GM15510 (cell line): ENCODE results near the gene RCOR3.

Experiments
- POLR2A ChIP-seq: IDR thresholded peaks from 3 replicates; pipeline ENCODE4 v1.6.1; 2011; ENCODE audit warnings: borderline replicate concordance; ENCODE audit not compliant: insufficient read length; ENCODE audit errors: extremely low read depth

Gene RCOR3

DNA sequence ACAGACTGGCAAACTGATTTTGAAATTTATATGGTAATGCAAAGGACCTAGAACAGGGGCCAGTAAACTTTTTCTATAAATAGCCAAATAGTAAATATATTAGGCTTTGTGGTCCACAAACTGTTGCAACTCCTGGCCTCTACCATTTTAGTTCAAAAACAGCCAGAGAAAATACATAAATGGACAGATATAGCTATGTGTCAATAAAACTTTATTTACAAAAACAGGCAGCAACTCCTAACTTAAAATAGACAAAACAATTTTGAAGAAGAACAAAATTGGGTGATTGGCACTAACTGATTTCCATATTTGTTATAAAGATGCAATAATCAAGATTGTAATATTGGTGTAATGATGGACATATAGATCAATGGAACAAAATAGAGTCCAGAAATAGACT lies 60.7 kb downstream of the RCOR3 start:
- no peak for TF ChIP-seq POLR2A

DNA sequence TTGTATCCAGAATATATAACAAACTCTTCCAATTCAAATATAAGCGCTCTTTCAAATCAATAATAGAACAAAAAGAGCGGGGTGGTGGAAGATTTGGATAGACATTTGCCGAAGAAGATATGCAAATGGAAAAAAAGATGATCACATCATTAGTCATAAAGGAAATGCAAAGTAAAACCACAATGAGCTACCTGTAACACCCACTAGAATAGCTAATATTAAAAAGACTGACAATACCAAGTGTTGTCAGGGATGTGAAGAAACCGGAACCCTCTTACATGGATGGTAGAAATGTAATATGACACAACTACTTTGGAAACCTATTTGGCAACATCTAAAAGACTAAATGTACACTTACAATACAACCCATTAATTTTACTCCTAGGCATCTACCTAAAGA lies 61.8 kb downstream of the RCOR3 start:
- TF ChIP-seq POLR2A: no peak

GRCh38 chr1:211323156-211324063 lies 64.2 kb downstream of the RCOR3 start:
- no peak for TF ChIP-seq POLR2A

GRCh38 chr1:211324992-211325775 lies 66.0 kb downstream of the RCOR3 start:
- TF ChIP-seq POLR2A: no peak

DNA sequence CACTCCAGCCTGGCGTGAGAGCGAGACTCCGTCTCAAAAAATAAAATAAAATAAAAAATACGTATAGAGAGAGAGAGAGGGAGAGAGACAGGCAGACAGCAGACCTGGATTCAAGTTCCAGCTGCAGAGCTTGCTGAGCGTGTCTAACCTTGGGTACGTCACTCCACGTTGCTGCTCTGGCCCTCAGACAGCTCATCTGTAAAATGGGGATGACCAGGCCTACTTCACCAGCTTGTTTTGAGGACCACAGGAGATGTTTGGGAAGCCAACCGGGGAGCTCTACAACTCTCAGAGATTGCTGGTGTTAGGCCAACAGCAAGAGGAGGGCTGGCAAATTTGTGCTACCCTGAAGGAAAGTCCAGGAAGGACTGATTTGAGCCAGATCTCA lies 67.0 kb downstream of the RCOR3 start:
- no peak for TF ChIP-seq POLR2A

- TF ChIP-seq POLR2A: peak; percentile 81
These were observed 67.6 kb downstream of the RCOR3 start, which contains the start of gene TRAF5 for GRCh38 chr1:211326528-211327345. Gene TRAF5 (plus strand): TSS chr1:211326833. CDS start chr1:211353240, 26,407 bp downstream.

DNA sequence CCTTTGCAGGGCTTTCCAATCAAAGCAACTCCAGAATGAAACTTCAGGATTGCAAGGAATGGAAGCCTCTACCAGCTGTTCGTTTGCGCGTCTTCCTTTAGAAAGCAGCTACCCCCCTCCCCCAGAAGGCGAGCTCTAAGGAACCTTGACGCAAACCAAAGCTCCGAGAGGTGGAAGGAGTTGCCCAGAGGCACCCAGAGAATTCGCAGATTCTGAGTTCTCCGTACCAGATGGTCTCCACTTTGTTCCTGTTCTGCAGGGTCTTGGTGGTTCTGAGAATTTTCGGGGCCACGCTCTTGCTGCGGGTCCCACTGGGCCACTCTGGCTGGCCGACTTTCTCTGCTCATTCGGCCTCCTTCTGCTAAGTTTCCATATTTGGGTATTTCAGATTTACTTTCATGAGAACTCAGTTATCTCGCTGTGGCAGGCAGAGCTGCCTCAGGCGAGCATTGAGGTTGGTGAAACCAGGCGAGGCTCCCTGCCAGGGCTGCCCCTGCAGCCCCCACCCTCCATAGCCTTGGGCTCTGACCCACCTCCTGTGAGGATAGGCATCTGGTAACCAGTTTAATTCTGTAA lies 68.3 kb downstream of the RCOR3 start:
- TF ChIP-seq POLR2A: peak; percentile 44

DNA sequence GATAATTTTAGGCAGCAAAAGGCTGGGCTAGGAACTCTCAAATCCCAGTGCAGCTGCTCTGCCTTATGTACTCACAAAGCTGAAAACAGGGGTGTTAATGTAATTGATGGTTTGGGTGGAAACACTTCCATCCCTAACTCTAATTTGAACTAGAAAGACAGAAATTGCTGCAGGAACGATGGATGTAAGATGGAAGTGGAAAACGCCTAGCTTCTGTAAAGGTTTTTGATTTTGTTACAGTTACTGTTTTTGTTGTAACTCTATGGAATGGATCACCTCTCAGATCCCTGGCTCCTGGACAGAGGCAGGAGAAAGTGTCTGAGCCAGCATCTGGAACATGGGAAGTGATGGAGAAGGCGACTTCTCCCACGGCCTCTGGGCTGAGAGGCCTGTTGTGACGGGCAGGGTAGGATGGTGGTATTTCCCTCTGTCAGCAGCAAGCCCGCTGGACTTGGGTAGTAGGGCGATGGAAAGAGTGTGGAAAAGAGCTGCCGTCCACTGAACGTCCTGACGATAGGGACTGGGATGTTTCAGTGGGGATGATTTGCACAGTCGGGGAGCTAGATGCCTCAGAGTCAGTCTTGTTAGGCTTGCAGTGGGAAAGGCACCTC lies 69.0 kb downstream of the RCOR3 start:
- TF ChIP-seq POLR2A: no peak

DNA sequence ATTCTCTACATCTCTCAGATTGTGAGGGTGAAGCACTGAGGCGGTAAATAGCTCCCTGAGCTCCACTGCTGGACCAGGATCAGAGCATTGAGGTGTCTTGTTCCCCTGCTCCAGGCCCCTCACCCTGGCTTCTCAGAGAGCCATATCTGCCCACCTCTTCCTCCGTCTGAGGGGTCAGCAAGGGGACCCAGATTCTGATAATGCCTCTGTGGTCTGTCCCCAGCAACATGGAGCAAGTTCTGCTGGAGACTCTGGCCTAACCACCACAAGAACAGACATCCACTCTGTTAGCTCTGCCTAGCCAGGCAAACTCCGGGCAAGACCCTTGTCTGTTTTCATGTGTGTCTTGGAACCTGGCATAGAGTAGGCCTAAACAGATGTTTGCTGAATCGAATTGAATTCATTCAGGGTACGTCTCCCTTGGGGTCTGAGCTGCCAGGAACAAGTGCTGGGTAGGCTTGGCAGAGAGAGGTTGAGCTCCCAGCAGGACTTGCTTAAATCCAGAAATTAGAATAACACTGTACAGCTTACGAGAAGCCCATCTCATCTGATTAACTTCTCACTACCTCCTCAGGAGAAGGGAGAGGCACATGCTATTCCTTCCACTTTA lies 69.8 kb downstream of the RCOR3 start:
- no peak for TF ChIP-seq POLR2A

GRCh38 chr1:211329764-211330201 lies 70.6 kb downstream of the RCOR3 start:
- TF ChIP-seq POLR2A: no peak

GRCh38 chr1:211330282-211330936 lies 71.2 kb downstream of the RCOR3 start:
- TF ChIP-seq POLR2A: no peak

DNA sequence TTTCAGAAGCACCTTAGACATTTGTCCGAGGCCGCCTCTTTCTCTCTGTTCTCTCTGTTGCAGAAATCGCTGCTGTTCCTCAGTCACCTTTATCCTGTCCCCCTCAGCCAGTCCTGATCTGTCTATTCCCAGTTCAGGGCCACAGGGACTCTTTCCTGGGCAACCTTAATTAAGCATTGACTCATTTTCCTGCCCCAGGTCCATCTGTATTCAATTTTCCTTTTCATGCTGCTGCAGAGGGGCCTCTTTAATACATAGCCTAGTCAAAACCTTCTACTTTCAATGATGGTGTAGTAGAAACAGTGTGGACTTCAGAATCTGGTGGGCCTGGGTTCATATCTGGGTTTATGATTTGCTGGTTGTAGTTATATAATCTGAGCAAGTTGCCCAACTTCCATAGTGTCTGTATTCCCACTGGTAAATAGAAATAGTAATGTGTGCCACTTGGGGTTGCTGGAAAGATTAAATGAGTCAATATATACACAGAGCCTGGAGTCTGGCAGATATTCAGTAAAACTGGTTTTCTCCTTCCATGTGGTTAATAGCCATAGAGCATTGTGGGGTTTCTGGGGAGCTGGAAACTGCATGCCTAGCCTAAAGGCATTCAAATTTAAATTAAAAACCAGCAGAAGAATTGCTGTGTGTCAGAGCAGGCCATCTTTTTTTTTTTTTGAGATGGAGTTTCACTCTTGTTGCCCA lies 72.0 kb downstream of the RCOR3 start:
- TF ChIP-seq POLR2A: no peak
